K562 (cell line): ENCODE results near the gene CRTAP. TPM values are rescaled to one million over a fixed set of nuclear protein-coding genes. Genes with fewer than 3 reads are reported as not detected.

Experiments
- ATAC-seq: fragments of 200-7000 bp; cut with Tn5 transposase; 3 replicates; pipeline ENCODE4 v1.9.1; 2020; ENCODE audit warnings: moderate library complexity
- BruUV-seq: library from RNA; stranded (reverse); fragments of 400-500 nt; replicated peaks from 2 replicates; lab custom pipeline; 2021; lab: Mats Ljungman, UMichigan
- CTCF ChIA-PET: fragments of 300-600 bp; formaldehyde crosslinking; extraction: SDS; loops from one replicate; lab custom pipeline; 2021; ENCODE audit warnings: low intra/inter-chr PET ratio; lab: Yijun Ruan, JAX
- POLR2A ChIA-PET: fragments of 300-600, 350-650 bp; sonication (Branson Sonifier 250); formaldehyde crosslinking; extraction: SDS; loops from one replicate; lab custom pipeline; 2021; ENCODE audit warnings: antibody characterized with exemption, inconsistent platforms; lab: Yijun Ruan, JAX
- DNase-seq, 4 experiments: peaks; one replicate each; pipeline versions ENCODE4 v3.0.0 to v3.0.0-alpha.2; 2011 to 2018; ENCODE audit warnings: low spot score in 3 of 4, mixed read lengths in 3 of 4; ENCODE audit errors: extremely low read depth in 1 of 4
- FAIRE-seq: peaks from 2 replicates; lab custom pipeline; 2011; peaks lifted over from hg19 to GRCh38; lab: Jason Lieb, UNC
- H2AFZ ChIP-seq: 2 replicates; pipeline ENCODE4 v1.6.0; 2011; ENCODE audit warnings: low read depth, low read length, control low read depth, inconsistent platforms
- H3K27ac ChIP-seq: fragments of 200-600 bp; 3 replicates; pipeline ENCODE4 v1.8.0; 2011; ENCODE audit warnings: low read depth, mild to moderate bottlenecking, control low read depth, inconsistent platforms, low read length, moderate library complexity, mixed read lengths; ENCODE audit errors: extremely low read depth
- H3K27me3 ChIP-seq, 2 experiments: fragments of 300-600 bp in 1 of 2; 2 replicates in 1 of 2; 3 replicates in 1 of 2; pipeline versions ENCODE4 v1.6.0 to v1.8.0; 2011; ENCODE audit warnings: inconsistent platforms in 2 of 2, low read length in 2 of 2, mild to moderate bottlenecking in 1 of 2, mixed read lengths in 1 of 2, moderate library complexity in 1 of 2; ENCODE audit not compliant: control insufficient read depth in 2 of 2, insufficient read depth in 2 of 2
- H3K36me3 ChIP-seq: fragments of 300-600 bp; 3 replicates; pipeline ENCODE4 v1.8.0; 2011; ENCODE audit warnings: mild to moderate bottlenecking, low read length, inconsistent platforms; ENCODE audit not compliant: control insufficient read depth, insufficient read depth
- H3K4me1 ChIP-seq, 2 experiments: fragments of 200-600 bp in 1 of 2; replicated peaks in 1 of 2; 2 replicates in 1 of 2; 3 replicates in 1 of 2; pipeline versions ENCODE4 v1.5.1 to v1.8.0; 2011; ENCODE audit warnings: inconsistent platforms in 2 of 2, low read length in 2 of 2, mild to moderate bottlenecking in 1 of 2, mixed read lengths in 1 of 2, moderate library complexity in 1 of 2; ENCODE audit not compliant: control insufficient read depth in 2 of 2, insufficient read depth in 2 of 2
- H3K4me2 ChIP-seq: 2 replicates; pipeline ENCODE4 v1.6.1; 2011; ENCODE audit warnings: low read length, control low read depth, inconsistent platforms, mixed read lengths; ENCODE audit not compliant: insufficient read depth
- H3K4me3 ChIP-seq: fragments of 200-600 bp; sonication (generic), shearing (Covaris generic); 2 replicates; pipeline ENCODE4 v1.5.1; 2016; ENCODE audit warnings: control low read depth, inconsistent platforms
- H3K79me2 ChIP-seq: fragments of 200-600 bp; 3 replicates; pipeline ENCODE4 v1.8.0; 2011; ENCODE audit warnings: low read length, inconsistent platforms; ENCODE audit not compliant: control insufficient read depth, insufficient read depth
- H3K9ac ChIP-seq, 2 experiments: 2 replicates each; pipeline versions ENCODE4 v1.6.0 to v1.6.1; 2011; ENCODE audit warnings: low read depth in 2 of 2, low read length in 2 of 2, control low read depth in 1 of 2, inconsistent platforms in 1 of 2, mild to moderate bottlenecking in 1 of 2, mixed read lengths in 1 of 2; ENCODE audit not compliant: insufficient read depth in 1 of 2
- H3K9me1 ChIP-seq: one replicate; pipeline ENCODE4 v1.6.0; 2011; ENCODE audit warnings: inconsistent platforms, mild to moderate bottlenecking, low read length, moderate library complexity; ENCODE audit not compliant: control insufficient read depth, insufficient read depth
- H3K9me3 ChIP-seq: replicated peaks from 2 replicates; pipeline ENCODE4 v1.5.1; 2011; ENCODE audit warnings: low read depth, low read length, inconsistent platforms; ENCODE audit not compliant: control insufficient read depth, insufficient read depth
- H4K20me1 ChIP-seq: replicated peaks from 2 replicates; pipeline ENCODE4 v1.6.1; 2011; ENCODE audit warnings: low read length, inconsistent platforms, mixed read lengths; ENCODE audit not compliant: control insufficient read depth, insufficient read depth
- ATF4 ChIP-seq: fragments of 450-650 bp; formaldehyde crosslinking; IDR thresholded peaks from 2 replicates; pipeline ENCODE4 v1.4.0; 2022; ENCODE audit warnings: mild to moderate bottlenecking, moderate library complexity
- CCNT2 ChIP-seq: IDR thresholded peaks from 2 replicates; pipeline ENCODE4 v1.6.1; 2011; ENCODE audit warnings: borderline replicate concordance, low read depth, mild to moderate bottlenecking, moderate library complexity, mixed read lengths, low read length; ENCODE audit not compliant: insufficient read length; ENCODE audit errors: extremely low read depth
- CHD4 ChIP-seq: fragments of 200-600 bp; sonication (generic); IDR thresholded peaks from 3 replicates; pipeline ENCODE4 v1.6.1; 2012; ENCODE audit warnings: low read depth, mild to moderate bottlenecking, mixed read lengths, low read length, inconsistent platforms; ENCODE audit not compliant: insufficient read depth, insufficient replicate concordance, poor library complexity, severe bottlenecking
- CREB3 ChIP-seq: fragments of 450-650 bp; conservative IDR thresholded peaks from 2 replicates; pipeline ENCODE4 v1.6.1; 2016; ENCODE audit warnings: missing genetic modification characterization, low read depth, mild to moderate bottlenecking, missing compliant biosample characterization, moderate library complexity
- ID3 ChIP-seq, 2 experiments: fragments of 250-450 bp in 1 of 2; fragments of 450-650 bp in 1 of 2; sonication (Bioruptor Pico) in 1 of 2; IDR thresholded peaks; 2 replicates each; pipeline versions ENCODE4 v1.6.1 to v1.8.0; 2016 to 2021; ENCODE audit warnings: mild to moderate bottlenecking in 2 of 2, moderate library complexity in 2 of 2, missing compliant biosample characterization in 1 of 2, missing genetic modification characterization in 1 of 2
- JUND ChIP-seq, 2 experiments: IDR thresholded peaks; 2 replicates in 1 of 2; 3 replicates in 1 of 2; pipeline ENCODE4 v1.6.1; 2011; ENCODE audit warnings: borderline replicate concordance in 2 of 2, low read depth in 2 of 2, low read length in 2 of 2, improper control_type of control experiment in 1 of 2, missing biosample characterization in 1 of 2, missing genetic modification characterization in 1 of 2, missing genetic modification reagents in 1 of 2
- KAT7 ChIP-seq: sonication (generic); formaldehyde crosslinking; IDR thresholded peaks from 2 replicates; pipeline ENCODE4 v1.8.0; 2022; ENCODE audit warnings: missing genetic modification reagents, mild to moderate bottlenecking, borderline replicate concordance
- NR2C1 ChIP-seq, 2 experiments: fragments of 450-650 bp; IDR thresholded peaks; 2 replicates each; pipeline ENCODE4 v1.6.1; 2017; ENCODE audit warnings: mild to moderate bottlenecking in 2 of 2, antibody characterized with exemption in 1 of 2, inconsistent platforms in 1 of 2, missing compliant biosample characterization in 1 of 2, missing genetic modification characterization in 1 of 2
- RBM22 ChIP-seq: fragments of 200-400 bp; formaldehyde crosslinking; IDR thresholded peaks from 2 replicates; pipeline ENCODE4 v1.6.1; 2018; ENCODE audit warnings: low read length, low read depth; ENCODE audit not compliant: poor library complexity, severe bottlenecking
- SOX6 ChIP-seq: fragments of 450-650 bp; IDR thresholded peaks from 2 replicates; pipeline ENCODE4 v1.6.1; 2014; ENCODE audit warnings: mild to moderate bottlenecking
- TEAD4 ChIP-seq, 2 experiments: sonication (generic) in 1 of 2; formaldehyde crosslinking in 1 of 2; IDR thresholded peaks; 2 replicates each; pipeline versions ENCODE4 v1.6.1 to v1.8.0; 2012 to 2022; ENCODE audit warnings: borderline replicate concordance in 1 of 2, inconsistent platforms in 1 of 2, low read length in 1 of 2, mild to moderate bottlenecking in 1 of 2, missing genetic modification reagents in 1 of 2
- TRIM28 ChIP-seq: fragments of 450-650 bp; IDR thresholded peaks from 2 replicates; pipeline ENCODE4 v1.6.1; 2017
- XRCC3 ChIP-seq: fragments of 450-650 bp; IDR thresholded peaks from 2 replicates; pipeline ENCODE4 v1.6.1; 2017; ENCODE audit warnings: mild to moderate bottlenecking, moderate library complexity
- ZSCAN29 ChIP-seq: fragments of 450-650 bp; IDR thresholded peaks from 2 replicates; pipeline ENCODE4 v1.6.1; 2017
- WGBS: fragments of 100-300 bp; shearing (Covaris generic); methylation state at CpG from one replicate; pipeline ENCODE4 v1.1.6; 2016; ENCODE audit warnings: low coverage, mixed read lengths; ENCODE audit not compliant: insufficient coverage; ENCODE audit errors: missing lambda C conversion rate; 5-methylcytosine and 5-hydroxymethylcytosine counted together
- in situ Hi-C: fragments of 300-500 bp; cut with MboI; formaldehyde crosslinking; loops from 4 replicates; pipeline ENCODE4 v1.15.0; 2018; ENCODE audit warnings: inconsistent platforms, mixed read lengths
- intact Hi-C: fragments of 100-400 bp; cut with micrococcal nuclease; formaldehyde crosslinking; loops from 2 replicates; pipeline ENCODE4 v1.14.2; 2022
- polyA plus RNA-seq, 8 experiments: library from polyadenylated mRNA; depleted of rRNA in 4 of 8; stranded (reverse) in 5 of 8; unstranded in 3 of 8; fragments of >200 nt; fragmentation: Nextera tagmentation in 2 of 8; fragmentation: Illumina TruSeq in 1 of 8; extraction: Ambion mirVana in 2 of 8; extraction: Trizol in 1 of 8; gene quantifications; 2 replicates each; pipeline versions ENCODE4 v1.2.1 to v1.2.3, GENCODE V29; 2011 to 2014; ENCODE audit warnings: inconsistent platforms in 1 of 8, missing spikeins in 1 of 8
- total RNA-seq, 7 experiments: library from RNA; depleted of rRNA in 6 of 7; stranded (reverse); fragments of >200 nt in 6 of 7; fragmentation: Illumina TruSeq in 2 of 7; extraction: Trizol in 2 of 7; gene quantifications; 2 replicates each; pipeline versions ENCODE4 v1.2.1 to v1.2.3, GENCODE V29; 2011 to 2021; ENCODE audit warnings: low replicate concordance in 1 of 7

CRTAP gene
- total and polyA plus RNA-seq, 9 of the 15 experiments (the other 6 are each of a cell fraction or from before 2014, with no cell fraction given): 10.0 to 121 (median 53.0) TPM

GRCh38 chr3:33114622-33115023 lies 809 bp downstream of the CRTAP start (continued):
- TF ChIP-seq RBM22: no peak
- TF ChIP-seq, all 486 proteins: peak for 29

- Histone ChIP-seq H4K20me1 (no peaks in the 10 kb centered on the region), H2AFZ (peak overlapping the region; percentile 93), H3K79me2 (peaks cover 18% of the 10 kb centered on the region), H3K4me2 (peak overlapping the region; percentile 98), H3K36me3 (peaks cover 7% of the 10 kb centered on the region; the same call in 1 of the 3 replicates), H3K27ac (peak overlapping the region; percentile 93), H3K4me3 (peak overlapping the region; percentile 84), H3K9ac (peak overlapping the region; percentile 92 to 100), H3K9me3 (0 out of 2 replicates have a peak, but pooled peaks cover 2% of the 10 kb centered on the region), H3K9me1 (no peaks in the 10 kb centered on the region), H3K4me1 (peaks cover 4 to 15% of the 10 kb centered on the region in 2 experiments; a peak in 3 of 5 replicates), H3K27me3 (no peaks in the 10 kb centered on the region)
- CTCF ChIA-PET: no interaction called here
- WGBS: 2% methylated on average over 13 of the region's 13 CpGs
- ATAC-seq (peak; percentile 63), FAIRE-seq (peak; percentile 90), DNase-seq (peak; percentile 52 to 88 (median 63))
- intact Hi-C loops (loop anchor here (10.0 kb wide), 1 partner anchor 680 kb away; the partner anchor contains the start of gene PDCD6IP), in situ Hi-C loops (no loop called here)
- POLR2A ChIA-PET: interaction anchor here (0.7 to 2.2 kb wide), 4 partner anchors 9 to 18 kb away, joined by 3 to 11 read pairs (median 4); partner anchors contain the start of genes GLB1 and TMPPE
- no TSS peak for BruUV-seq
- TF ChIP-seq TEAD4 (IDR thresholded peaks at IDR 0.05; ENCODE audit: low read length): peak; percentile 31; the same call in 1 of the 2 replicates
- TF ChIP-seq TEAD4 (CRISPR knock-in tag; IDR thresholded peaks at IDR 0.05; ENCODE audit: borderline replicate concordance): no peak
- TF ChIP-seq ATF4 (CRISPR knock-in tag): 0 out of 2 replicates have a peak, but pooled peaks have one; percentile 29
- TF ChIP-seq ID3 (CRISPR knock-in tag; IDR thresholded peaks at IDR 0.05): no peak
- 0 out of 2 replicates have a peak, but pooled peaks have one; percentile 54 for TF ChIP-seq ID3 (tag; IDR thresholded peaks at IDR 0.05)
- peak; percentile 95 for TF ChIP-seq JUND (IDR thresholded peaks at IDR 0.05; ENCODE audit: borderline replicate concordance, low read depth, low read length)
- TF ChIP-seq JUND (tag; IDR thresholded peaks at IDR 0.05; ENCODE audit: borderline replicate concordance, low read depth, low read length): peak; percentile 95
- TF ChIP-seq ZSCAN29: 0 out of 2 replicates have a peak, but pooled peaks have one; percentile 20
- TF ChIP-seq NR2C1 (IDR thresholded peaks at IDR 0.05): no peak
- 0 out of 2 replicates have a peak, but pooled peaks have one; percentile 19 for TF ChIP-seq NR2C1 (tag; IDR thresholded peaks at IDR 0.05)
- peak; percentile 42; the same call in 1 of the 2 replicates for TF ChIP-seq KAT7 (CRISPR knock-in tag)
- no peak for TF ChIP-seq CREB3 (tag)
- 0 out of 2 replicates have a peak, but pooled peaks have one; percentile 45 for TF ChIP-seq TRIM28
- peak; percentile 38 for TF ChIP-seq CCNT2
- peak; percentile 40 for TF ChIP-seq CHD4
- TF ChIP-seq SOX6: peak; percentile 46; the same call in 1 of the 2 replicates
- no peak for TF ChIP-seq XRCC3
These were observed 1.4 kb downstream of the CRTAP start for GRCh38 chr3:33115024-33115768.
